ENCODE measurements around the gene SCNN1G. TPM values are rescaled to one million over a fixed set of nuclear protein-coding genes. Genes with fewer than 3 reads are reported as not detected.

SCNN1G gene
- total RNA-seq, 1 experiment from 2014 or later = 1.3 TPM

GRCh38 chr16:23155445-23156049 is 27.0 kb upstream of the SCNN1G start:
- Mint-ChIP-seq H3K4me1 (peaks cover 10% of the 10 kb centered on the region), H3K4me3 (no peak overlapping the region), H3K27me3 (ENCODE audit: low read depth) (peaks cover 14% of the 10 kb centered on the region; the same call in 1 of the 2 replicates), H3K36me3 (peaks cover 18% of the 10 kb centered on the region), H3K27ac (no peak overlapping the region), H3K9me3 (peaks cover 20% of the 10 kb centered on the region)
- TF ChIP-seq ZNF263 (CRISPR knock-in tag; IDR thresholded peaks at IDR 0.05; ENCODE audit: low read depth) (no peak), ZNF121 (CRISPR knock-in tag; IDR thresholded peaks at IDR 0.05) (peak; percentile 40; the same call in 1 of the 2 replicates)
- ChIA-PET POLR2A (no interaction called here), CTCF (interaction anchor here (0.6 to 1.1 kb wide), 3 partner anchors 17 to 285 kb away, joined by 3 to 4 read pairs (median 4); no protein-coding TSS in a partner anchor)
- DNase-seq (ENCODE audit: low spot score) (peak; percentile 26), ATAC-seq (peak; percentile 91)

- DNase-seq (ENCODE audit: low spot score) = no peak
- Mint-ChIP-seq H3K9me3 (peaks cover 23% of the 10 kb centered on the region), H3K4me3 (no peak overlapping the region), H3K36me3 (peaks cover 18% of the 10 kb centered on the region), H3K27ac (no peak overlapping the region), H3K27me3 (ENCODE audit: low read depth) (peaks cover 14% of the 10 kb centered on the region; the same call in 1 of the 2 replicates), H3K4me1 (peaks cover 14% of the 10 kb centered on the region)
- ATAC-seq = no peak
- ChIA-PET CTCF (interaction anchor here (0.6 kb wide), 1 partner anchor 90 kb away, joined by 3 read pairs; no protein-coding TSS in a partner anchor), POLR2A (no interaction called here)
- no peak for TF ChIP-seq MLX (CRISPR knock-in tag; IDR thresholded peaks at IDR 0.05)
These were observed 26.4 kb upstream of the SCNN1G start for GRCh38 chr16:23156110-23156509.

GRCh38 chr16:23156946-23157460 is 25.5 kb upstream of the SCNN1G start:
- ChIA-PET CTCF (interaction anchor here (0.6 kb wide), 1 partner anchor 89 kb away, joined by 3 read pairs; no protein-coding TSS in a partner anchor), POLR2A (no interaction called here)
- H3K27ac Mint-ChIP-seq = peak overlapping the region; percentile 48; the same call in 1 of the 2 replicates
- peaks cover 8% of the 10 kb centered on the region; the same call in 1 of the 2 replicates for H3K27me3 Mint-ChIP-seq (ENCODE audit: low read depth)
- H3K9me3 Mint-ChIP-seq = peaks cover 23% of the 10 kb centered on the region
- TF ChIP-seq FOXP1 (CRISPR knock-in tag; IDR thresholded peaks at IDR 0.05; ENCODE audit: borderline replicate concordance) = no peak
- TF ChIP-seq CDX4 (CRISPR knock-in tag; IDR thresholded peaks at IDR 0.05; ENCODE audit: borderline replicate concordance) = no peak
- TF ChIP-seq RORB (CRISPR knock-in tag; IDR thresholded peaks at IDR 0.05) = no peak
- no peak for TF ChIP-seq E2F5 (CRISPR knock-in tag; IDR thresholded peaks at IDR 0.05)
- no peak for TF ChIP-seq ATF1 (CRISPR knock-in tag; IDR thresholded peaks at IDR 0.05)
- TF ChIP-seq ZNF671 (CRISPR knock-in tag; IDR thresholded peaks at IDR 0.05) = no peak
- TF ChIP-seq AR (CRISPR knock-in tag; IDR thresholded peaks at IDR 0.05) = no peak
- TF ChIP-seq ZNF423 (CRISPR knock-in tag; IDR thresholded peaks at IDR 0.05) = no peak
- TF ChIP-seq HMGXB4 (CRISPR knock-in tag; IDR thresholded peaks at IDR 0.05) = no peak
- ATAC-seq (no peak), DNase-seq (ENCODE audit: low spot score) (no peak)
- H3K4me3 Mint-ChIP-seq = no peak overlapping the region
- peaks cover 14% of the 10 kb centered on the region for H3K4me1 Mint-ChIP-seq
- H3K36me3 Mint-ChIP-seq = peaks cover 18% of the 10 kb centered on the region

Measured in WTC11 (cell line).